Epithelial cell of esophagus (primary cell): ENCODE results near the gene ANKHD1.
A peak's percentile ranks its signal among the peaks of the same experiment; 100 is the strongest.

ENCODE experiments used
- DNase-seq: peaks from one replicate; pipeline ENCODE4 v3.0.0; 2010; ENCODE audit warnings: low read depth
- H3K4me3 ChIP-seq: 2 replicates; pipeline ENCODE4 v1.5.1; 2011; ENCODE audit warnings: mild to moderate bottlenecking, low read length, control low read depth
- CTCF ChIP-seq: IDR thresholded peaks from 2 replicates; pipeline ENCODE4 v1.5.1; 2011; ENCODE audit warnings: low read depth, mild to moderate bottlenecking, low read length, control low read depth, inconsistent platforms; ENCODE audit not compliant: insufficient read depth; ENCODE audit errors: missing control alignments

The ANKHD1 gene

GRCh38 chr5:140548300-140548688 is 146.7 kb downstream of the ANKHD1 start:
- peak overlapping the region; percentile 58 for H3K4me3 ChIP-seq
- TF ChIP-seq CTCF, result no peak
- DNase-seq, result no peak

GRCh38 chr5:140548791-140549190 is 147.2 kb downstream of the ANKHD1 start:
- DNase-seq, result no peak
- no peak for TF ChIP-seq CTCF
- H3K4me3 ChIP-seq, result no peak overlapping the region

- no peak overlapping the region for H3K4me3 ChIP-seq
- peak; percentile 20 for DNase-seq
- no peak for TF ChIP-seq CTCF
These were observed 147.9 kb downstream of the ANKHD1 start for GRCh38 chr5:140549237-140550144.

GRCh38 chr5:140550147-140551079 is 148.8 kb downstream of the ANKHD1 start:
- TF ChIP-seq CTCF, result no peak
- H3K4me3 ChIP-seq, result no peak overlapping the region
- no peak for DNase-seq

GRCh38 chr5:140551872-140552271 is 150.2 kb downstream of the ANKHD1 start:
- no peak for DNase-seq
- no peak overlapping the region for H3K4me3 ChIP-seq
- no peak for TF ChIP-seq CTCF

- DNase-seq, result peak; percentile 65
- TF ChIP-seq CTCF, result no peak
- no peak overlapping the region for H3K4me3 ChIP-seq
These were observed 152.0 kb downstream of the ANKHD1 start for GRCh38 chr5:140553657-140554056.
